NCI-H146 treated with DMSO at 0.1 percent for 48 hours (cell line): ENCODE results near the gene MAN1C1.

Source experiments
- DNase-seq: peaks from one replicate; lab custom pipeline; 2025; ENCODE audit not compliant: unreplicated experiment; lab: John Stamatoyannopoulos, UW

The MAN1C1 gene

GRCh38 chr1:25832336-25833037 is 215.9 kb downstream of the MAN1C1 start:
- DNase-seq = no peak

- no peak for DNase-seq
These were observed 216.6 kb downstream of the MAN1C1 start for GRCh38 chr1:25833158-25833557.
